Activated CD8-positive, alpha-beta T cell treated with anti-CD3 and anti-CD28 coated beads for 36 hours (primary cell): ENCODE data around the gene NGLY1. TPM values are rescaled to one million over a fixed set of nuclear protein-coding genes. Genes with fewer than 3 reads are reported as not detected.

ENCODE experiments used
- ATAC-seq: fragments of 200-7000 bp; cut with Tn5 transposase; one replicate; pipeline ENCODE4 v1.10.0; 2021; ENCODE audit warnings: mild to moderate bottlenecking, moderate library complexity
- CTCF ChIA-PET: fragments of 350-600 bp; sonication (Branson Sonifier 250); formaldehyde crosslinking; loops from one replicate; lab custom pipeline; 2021; ENCODE audit warnings: antibody characterized with exemption; lab: Charles Lee
- POLR2A ChIA-PET: fragments of 350-600 bp; sonication (Branson Sonifier 250); formaldehyde crosslinking; loops from one replicate; lab custom pipeline; 2021; ENCODE audit warnings: antibody characterized with exemption; lab: Charles Lee
- DNase-seq: peaks from one replicate; pipeline ENCODE4 v3.0.0-alpha.2; 2020
- H3K27ac Mint-ChIP-seq: one replicate; pipeline ENCODE4 v1.8.0; 2021; ENCODE audit warnings: mild to moderate bottlenecking, mixed read lengths
- H3K27me3 Mint-ChIP-seq: one replicate; pipeline ENCODE4 v1.8.0; 2021; ENCODE audit warnings: mixed read lengths
- H3K36me3 Mint-ChIP-seq: one replicate; pipeline ENCODE4 v1.8.0; 2021; ENCODE audit warnings: low read depth, mixed read lengths
- H3K4me1 Mint-ChIP-seq: one replicate; pipeline ENCODE4 v1.8.0; 2021; ENCODE audit warnings: low read depth, mixed read lengths
- H3K4me3 Mint-ChIP-seq: one replicate; pipeline ENCODE4 v1.8.0; 2021; ENCODE audit warnings: mild to moderate bottlenecking, moderate library complexity, mixed read lengths
- H3K9me3 Mint-ChIP-seq: one replicate; pipeline ENCODE4 v1.8.0; 2021; ENCODE audit warnings: mixed read lengths
- CTCF ChIP-seq: fragments of 200-600 bp; IDR thresholded peaks from one replicate; pipeline ENCODE4 v1.8.0; 2022; ENCODE audit warnings: antibody characterized with exemption, mild to moderate bottlenecking
- intact Hi-C: fragments of 100-400 bp; cut with micrococcal nuclease; formaldehyde crosslinking; loops from one replicate; pipeline ENCODE4 v1.10.0; 2022
- total RNA-seq, 2 experiments: library from RNA; stranded (reverse); gene quantifications; one replicate each; pipeline ENCODE4 v1.2.3, GENCODE V29; 2021

NGLY1 gene
- total RNA-seq, 2 experiments from 2014 or later = 142 to 146 TPM

GRCh38 chr3:25724948-25725645, 58.1 kb downstream of the NGLY1 start:
- ATAC-seq (no peak), DNase-seq (no peak)
- H3K36me3 Mint-ChIP-seq = peaks cover 41% of the 10 kb centered on the region
- H3K27ac Mint-ChIP-seq = peak overlapping the region; percentile 6
- H3K4me1 Mint-ChIP-seq = peaks cover 3% of the 10 kb centered on the region
- H3K27me3 Mint-ChIP-seq = no peaks in the 10 kb centered on the region
- H3K9me3 Mint-ChIP-seq = no peaks in the 10 kb centered on the region
- H3K4me3 Mint-ChIP-seq = no peak overlapping the region
- POLR2A ChIA-PET = no interaction called here
- CTCF ChIA-PET = no interaction called here
- TF ChIP-seq CTCF = no peak
- intact Hi-C loops = no loop called here

DNA sequence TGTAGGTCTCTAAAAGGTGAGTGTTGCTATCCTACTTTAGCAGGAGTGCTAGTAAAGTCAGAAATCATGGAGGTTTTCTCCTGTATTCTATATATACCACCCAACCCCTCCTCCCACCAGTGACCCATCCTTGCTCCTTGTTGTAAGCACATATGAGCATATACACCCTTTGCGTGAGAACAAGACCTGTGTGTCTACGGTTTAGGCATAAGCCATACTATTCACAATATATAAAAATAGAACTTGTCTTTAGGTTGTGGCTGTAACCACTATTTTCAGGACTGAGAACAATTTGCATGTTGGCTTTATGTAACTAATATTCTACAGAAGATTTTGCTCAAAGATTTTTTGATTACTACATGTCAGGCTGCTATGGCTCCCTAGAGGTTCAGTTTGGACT, 59.4 kb downstream of the NGLY1 start:
- no peaks in the 10 kb centered on the region for H3K27me3 Mint-ChIP-seq
- H3K9me3 Mint-ChIP-seq = no peaks in the 10 kb centered on the region
- H3K36me3 Mint-ChIP-seq = peaks cover 39% of the 10 kb centered on the region

DNA sequence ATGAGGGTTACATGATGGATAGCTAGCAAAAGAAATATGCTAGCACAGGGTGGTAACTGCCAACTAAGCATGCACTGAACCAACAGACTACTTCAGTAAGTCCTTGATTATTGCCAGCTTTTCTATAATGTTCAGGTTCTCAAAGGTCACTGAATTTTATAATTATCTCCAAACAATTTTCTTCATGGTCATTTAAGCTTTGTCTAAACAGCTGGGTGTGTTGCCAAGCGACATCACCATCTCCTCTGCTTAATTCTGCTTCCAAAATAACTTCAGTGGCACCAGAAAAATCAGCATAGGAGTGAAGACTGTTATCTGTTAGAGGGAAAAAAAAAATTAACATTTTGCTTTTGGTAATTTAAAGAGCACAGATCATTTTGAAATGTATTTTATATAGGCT, 63.9 kb downstream of the NGLY1 start:
- no peak for TF ChIP-seq CTCF
- Mint-ChIP-seq H3K9me3 (peaks cover 7% of the 10 kb centered on the region), H3K27ac (no peak overlapping the region), H3K36me3 (peaks cover 32% of the 10 kb centered on the region), H3K4me3 (no peak overlapping the region), H3K4me1 (no peaks in the 10 kb centered on the region), H3K27me3 (no peaks in the 10 kb centered on the region)
- CTCF ChIA-PET = no interaction called here
- ATAC-seq (no peak), DNase-seq (no peak)
- POLR2A ChIA-PET = no interaction called here
- intact Hi-C loops = no loop called here

More for the DNA sequence above, 59.4 kb downstream of the NGLY1 start:
- no peak for TF ChIP-seq CTCF
- no peak overlapping the region for H3K27ac Mint-ChIP-seq
- ChIA-PET CTCF (interaction anchor here (0.5 kb wide), 1 partner anchor 82 kb away, joined by 3 read pairs; no protein-coding TSS in a partner anchor), POLR2A (no interaction called here)
- no peak overlapping the region for H3K4me3 Mint-ChIP-seq
- intact Hi-C loops = no loop called here
- peaks cover 3% of the 10 kb centered on the region for H3K4me1 Mint-ChIP-seq
- DNase-seq (no peak), ATAC-seq (no peak)

- ChIA-PET POLR2A (no interaction called here), CTCF (no interaction called here)
- Mint-ChIP-seq H3K9me3 (peaks cover 7% of the 10 kb centered on the region), H3K36me3 (peaks cover 17% of the 10 kb centered on the region), H3K4me1 (no peaks in the 10 kb centered on the region), H3K4me3 (no peak overlapping the region), H3K27ac (no peak overlapping the region), H3K27me3 (no peaks in the 10 kb centered on the region)
- no peak for TF ChIP-seq CTCF
- ATAC-seq (no peak), DNase-seq (no peak)
- intact Hi-C loops = no loop called here
These were observed 69.8 kb downstream of the NGLY1 start for GRCh38 chr3:25713341-25713985.

DNA sequence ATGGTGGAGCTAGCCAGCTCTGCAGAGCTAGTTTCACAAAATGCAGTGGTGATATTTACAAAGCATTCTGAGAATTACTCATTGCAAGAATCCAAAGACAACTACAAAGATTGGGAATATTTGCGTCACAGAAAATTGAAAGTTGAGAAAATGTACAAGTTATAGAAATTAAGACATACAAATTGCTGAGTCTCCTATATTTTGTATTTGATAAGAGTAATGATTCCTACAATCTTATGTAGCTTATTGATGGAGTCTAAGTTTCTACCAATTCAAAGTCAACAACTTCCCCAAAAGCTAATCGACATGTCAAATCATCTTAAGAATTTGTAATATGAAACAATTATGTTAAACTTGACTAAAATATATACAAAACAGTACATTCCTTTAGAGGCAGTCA, 72.2 kb downstream of the NGLY1 start:
- ChIA-PET CTCF (interaction anchor here (1.7 kb wide), 1 partner anchor 63 kb away, joined by 6 read pairs; no protein-coding TSS in a partner anchor), POLR2A (no interaction called here)
- Mint-ChIP-seq H3K36me3 (no peaks in the 10 kb centered on the region), H3K4me3 (no peak overlapping the region), H3K4me1 (no peaks in the 10 kb centered on the region), H3K27me3 (peaks cover 2% of the 10 kb centered on the region), H3K9me3 (no peaks in the 10 kb centered on the region), H3K27ac (no peak overlapping the region)
- no peak for TF ChIP-seq CTCF
- ATAC-seq (no peak), DNase-seq (no peak)
- intact Hi-C loops = no loop called here
